GM12878 (cell line): Measurements from ENCODE around the gene PIAS1. TPM values are rescaled to one million over a fixed set of nuclear protein-coding genes. Genes with fewer than 3 reads are reported as not detected.

ENCODE experiments used
- ATAC-seq: fragments of 200-7000 bp; cut with Tn5 transposase; 3 replicates; pipeline ENCODE4 v1.9.1; 2020; ENCODE audit warnings: mild to moderate bottlenecking, moderate library complexity
- BruUV-seq: library from RNA; stranded (reverse); fragments of 400-500 nt; replicated peaks from 2 replicates; lab custom pipeline; 2021; lab: Mats Ljungman, UMichigan
- CTCF ChIA-PET: fragments of 300-600 bp; sonication (Branson Sonifier 250); formaldehyde crosslinking; extraction: SDS; loops from one replicate; lab custom pipeline; 2021; ENCODE audit warnings: inconsistent platforms; lab: Yijun Ruan, JAX
- POLR2A ChIA-PET: fragments of 350-600 bp; formaldehyde crosslinking; extraction: SDS; loops from one replicate; lab custom pipeline; 2021; ENCODE audit warnings: inconsistent platforms; lab: Charles Lee
- RAD21 ChIA-PET: fragments of 300-600 bp; sonication (Branson Sonifier 250); formaldehyde crosslinking; loops from one replicate; lab custom pipeline; 2023; ENCODE audit warnings: antibody characterized with exemption; ENCODE audit not compliant: unreplicated experiment; lab: Charles Lee
- SMC1A ChIA-PET: fragments of 300-600 bp; sonication (Branson Sonifier 250); formaldehyde crosslinking; loops from one replicate; lab custom pipeline; 2023; ENCODE audit not compliant: unreplicated experiment, uncharacterized antibody; lab: Charles Lee
- DNase-seq: peaks from one replicate; pipeline ENCODE4 v3.0.0-alpha.2; 2011; ENCODE audit warnings: low read depth, low spot score
- FAIRE-seq: peaks from 3 replicates; lab custom pipeline; 2011; peaks lifted over from hg19 to GRCh38; lab: Jason Lieb, UNC
- H2AFZ ChIP-seq: 2 replicates; pipeline ENCODE4 v1.6.0; 2011; ENCODE audit warnings: low read depth, low read length, control low read depth; ENCODE audit not compliant: control insufficient read depth
- H3K27ac ChIP-seq: 2 replicates; pipeline ENCODE4 v1.5.1; 2011; ENCODE audit warnings: control low read depth; ENCODE audit not compliant: control insufficient read depth, insufficient read depth
- H3K27me3 ChIP-seq, 2 experiments: replicated peaks in 1 of 2; 2 replicates each; pipeline versions ENCODE4 v1.6.0 to v1.6.1; 2011; ENCODE audit warnings: low read length in 1 of 2; ENCODE audit not compliant: control insufficient read depth in 2 of 2, insufficient read depth in 2 of 2
- H3K36me3 ChIP-seq, 2 experiments: 2 replicates each; pipeline ENCODE4 v1.5.1; 2011; ENCODE audit warnings: low read length in 1 of 2; ENCODE audit not compliant: control insufficient read depth in 2 of 2, insufficient read depth in 2 of 2
- H3K4me1 ChIP-seq: 2 replicates; pipeline ENCODE4 v1.6.1; 2011; ENCODE audit warnings: mild to moderate bottlenecking, low read length, moderate library complexity, mixed read lengths; ENCODE audit not compliant: control insufficient read depth, insufficient read depth
- H3K4me2 ChIP-seq: 2 replicates; pipeline ENCODE4 v1.6.0; 2011; ENCODE audit warnings: control low read depth; ENCODE audit not compliant: control insufficient read depth, insufficient read depth
- H3K4me3 ChIP-seq: fragments of 200-600 bp; sonication (generic); 2 replicates; pipeline ENCODE4 v1.5.1; 2016
- H3K79me2 ChIP-seq: 2 replicates; pipeline ENCODE4 v1.6.0; 2011; ENCODE audit warnings: low read length; ENCODE audit not compliant: control insufficient read depth, insufficient read depth
- H3K9ac ChIP-seq: 2 replicates; pipeline ENCODE4 v1.8.0; 2011; ENCODE audit warnings: low read length, control low read depth, mixed read lengths; ENCODE audit not compliant: control insufficient read depth, insufficient read depth
- H3K9me3 ChIP-seq: replicated peaks from 3 replicates; pipeline ENCODE4 v1.5.1; 2011; ENCODE audit warnings: mild to moderate bottlenecking, low read length; ENCODE audit not compliant: control insufficient read depth, insufficient read depth
- H4K20me1 ChIP-seq: 2 replicates; pipeline ENCODE4 v1.6.0; 2011; ENCODE audit not compliant: control insufficient read depth, insufficient read depth
- BCL11A ChIP-seq: IDR thresholded peaks from 2 replicates; pipeline ENCODE4 v1.6.1; 2011; ENCODE audit warnings: low read depth, low read length
- CHD4 ChIP-seq: fragments of 200-600 bp; sonication (generic); IDR thresholded peaks from 2 replicates; pipeline ENCODE4 v1.6.1; 2016; ENCODE audit warnings: mild to moderate bottlenecking
- ETV6 ChIP-seq, 2 experiments: fragments of 450-650 bp in 1 of 2; IDR thresholded peaks in 1 of 2; conservative IDR thresholded peaks in 1 of 2; 2 replicates each; pipeline ENCODE4 v1.6.1; 2014; ENCODE audit warnings: antibody characterized with exemption in 1 of 2, borderline replicate concordance in 1 of 2, low read depth in 1 of 2, mild to moderate bottlenecking in 1 of 2, moderate library complexity in 1 of 2
- HDGF ChIP-seq: fragments of 450-650 bp; IDR thresholded peaks from 2 replicates; pipeline ENCODE4 v1.6.1; 2016; ENCODE audit warnings: antibody characterized with exemption
- IKZF2 ChIP-seq, 2 experiments: fragments of 450-650 bp; IDR thresholded peaks; 2 replicates each; pipeline ENCODE4 v1.6.1; 2017; ENCODE audit warnings: mild to moderate bottlenecking in 2 of 2, moderate library complexity in 2 of 2
- JUNB ChIP-seq: IDR thresholded peaks from 2 replicates; pipeline ENCODE4 v1.6.1; 2016; ENCODE audit warnings: antibody characterized with exemption, mild to moderate bottlenecking
- MTA3 ChIP-seq: IDR thresholded peaks from 2 replicates; pipeline ENCODE4 v1.6.1; 2012; ENCODE audit warnings: low read length, inconsistent platforms, borderline replicate concordance
- NFIC ChIP-seq: IDR thresholded peaks from 2 replicates; pipeline ENCODE4 v1.6.1; 2012; ENCODE audit warnings: low read depth, mild to moderate bottlenecking, inconsistent platforms, low read length, moderate library complexity
- SREBF1 ChIP-seq: IDR thresholded peaks from 2 replicates; pipeline ENCODE4 v1.6.1; 2012; ENCODE audit warnings: mild to moderate bottlenecking, low read length
- SRF ChIP-seq, 2 experiments: IDR thresholded peaks; 2 replicates each; pipeline ENCODE4 v1.6.1; 2011; ENCODE audit warnings: low read depth in 2 of 2, low read length in 2 of 2, mild to moderate bottlenecking in 1 of 2, moderate library complexity in 1 of 2
- ZBED1 ChIP-seq: IDR thresholded peaks from 2 replicates; pipeline ENCODE4 v1.6.1; 2016; ENCODE audit warnings: borderline replicate concordance
- ZNF217 ChIP-seq: fragments of 450-650 bp; IDR thresholded peaks from 2 replicates; pipeline ENCODE4 v1.6.1; 2017; ENCODE audit warnings: antibody characterized with exemption, mild to moderate bottlenecking
- ZNF274 ChIP-seq: IDR thresholded peaks from one replicate; pipeline ENCODE4 v1.8.0; 2011; ENCODE audit not compliant: insufficient read length, insufficient read depth
- ZNF384 ChIP-seq: IDR thresholded peaks from 2 replicates; pipeline ENCODE4 v1.6.1; 2012; ENCODE audit warnings: low read depth, mild to moderate bottlenecking, low read length, improper control_type of control experiment, borderline replicate concordance
- WGBS: methylation state at CpG from one replicate; pipeline ENCODE4 v1.1.6; 2016; ENCODE audit warnings: low lambda C conversion rate; ENCODE audit not compliant: insufficient replicate concordance, insufficient coverage; ENCODE audit errors: missing lambda C conversion rate; 5-methylcytosine and 5-hydroxymethylcytosine counted together
- in situ Hi-C: fragments of 300-500 bp; cut with MboI; formaldehyde crosslinking; loops from 9 replicates; pipeline ENCODE4 v1.14.3; 2018; ENCODE audit warnings: mixed read lengths
- intact Hi-C: fragments of 100-400 bp; cut with micrococcal nuclease; formaldehyde crosslinking; loops from one replicate; pipeline ENCODE4 v1.14.2; 2022; ENCODE audit not compliant: unreplicated experiment
- polyA plus RNA-seq, 11 experiments: library from polyadenylated mRNA; depleted of rRNA in 4 of 11; unstranded in 6 of 11; stranded (reverse) in 5 of 11; fragments of >200 nt; fragmentation: Nextera tagmentation in 4 of 11; fragmentation: Illumina TruSeq in 1 of 11; extraction: Ambion mirVana in 4 of 11; extraction: Trizol in 1 of 11; gene quantifications; 1 replicate in 1 of 11; 2 replicates in 10 of 11; pipeline versions ENCODE4 v1.2.1 to v1.2.3, GENCODE V29; 2011 to 2016; ENCODE audit warnings: inconsistent platforms in 2 of 11, missing spikeins in 2 of 11, low read depth in 1 of 11
- total RNA-seq, 4 experiments: library from RNA; depleted of rRNA in 3 of 4; stranded (reverse); fragments of >200 nt in 3 of 4; fragmentation: Illumina TruSeq in 1 of 4; extraction: Trizol in 1 of 4; gene quantifications; 2 replicates each; pipeline versions ENCODE4 v1.2.1 to v1.2.3, GENCODE V29; 2013 to 2021
- TF ChIP-seq, protein P1 (sequence below): IDR thresholded peaks from 2 replicates; pipeline ENCODE4 v1.6.1; 2012; ENCODE audit warnings: low read depth, low read length, improper control_type of control experiment
- TF ChIP-seq, protein P2 (sequence below): fragments of 150-350 bp; IDR thresholded peaks from 2 replicates; pipeline ENCODE4 v1.6.1; 2014; ENCODE audit warnings: mild to moderate bottlenecking, low read depth, low read length
- TF ChIP-seq, protein P3 (sequence below): fragments of 450-650 bp; IDR thresholded peaks from 2 replicates; pipeline ENCODE4 v1.6.1; 2017; ENCODE audit warnings: mild to moderate bottlenecking, moderate library complexity
- TF ChIP-seq, protein P4 (sequence below): fragments of 450-650 bp; IDR thresholded peaks from 2 replicates; pipeline ENCODE4 v1.6.1; 2016; ENCODE audit warnings: mild to moderate bottlenecking

PIAS1 gene
- total and polyA plus RNA-seq, 10 of the 15 experiments (the other 5 are each of a cell fraction or from before 2014, with no cell fraction given): 20.2 to 96.3 (median 37.0) TPM

DNA sequence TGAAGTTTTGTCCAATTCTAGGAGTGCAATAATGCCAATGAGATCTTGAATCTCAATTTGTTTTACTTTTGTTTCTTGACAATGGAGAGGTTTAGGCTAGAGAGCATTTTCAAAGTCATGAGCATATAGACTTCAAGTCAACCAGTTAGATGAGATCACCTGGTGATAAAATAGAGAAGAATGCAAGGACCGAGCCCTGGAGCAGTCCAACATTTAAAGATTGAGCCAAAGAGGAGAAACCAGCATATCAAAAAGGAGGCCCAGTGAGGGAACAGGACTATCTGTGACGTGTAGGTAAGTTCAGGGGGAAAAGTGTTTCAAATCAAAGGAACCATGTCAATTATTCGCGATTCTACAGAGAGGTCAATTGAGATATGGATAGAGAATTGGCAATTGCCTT, 1.7 kb upstream of the PIAS1 start:
- no peak overlapping the region for H3K4me2 ChIP-seq
- no peak overlapping the region for H3K27ac ChIP-seq
- H3K27me3 ChIP-seq: no peaks in the 10 kb centered on the region
- no peak for DNase-seq
- TF ChIP-seq CHD4 (no peak), ZBED1 (no peak), ZNF217 (no peak), ZNF384 (no peak), BCL11A (no peak), MTA3 (no peak), SREBF1 (no peak), NFIC (no peak), ETV6 (conservative IDR thresholded peaks at IDR 0.05 in 1 of 2, IDR thresholded peaks at IDR 0.05 in 1 of 2; ENCODE audit: borderline replicate concordance in 1 of 2, low read depth in 1 of 2) (no peak), ZNF274 (no peak), HDGF (no peak), SRF (IDR thresholded peaks at IDR 0.05; ENCODE audit: low read depth in 2 of 2, low read length in 2 of 2) (no peak), JUNB (no peak), IKZF2 (IDR thresholded peaks at IDR 0.05) (no peak)
- TF ChIP-seq, protein P1, sequence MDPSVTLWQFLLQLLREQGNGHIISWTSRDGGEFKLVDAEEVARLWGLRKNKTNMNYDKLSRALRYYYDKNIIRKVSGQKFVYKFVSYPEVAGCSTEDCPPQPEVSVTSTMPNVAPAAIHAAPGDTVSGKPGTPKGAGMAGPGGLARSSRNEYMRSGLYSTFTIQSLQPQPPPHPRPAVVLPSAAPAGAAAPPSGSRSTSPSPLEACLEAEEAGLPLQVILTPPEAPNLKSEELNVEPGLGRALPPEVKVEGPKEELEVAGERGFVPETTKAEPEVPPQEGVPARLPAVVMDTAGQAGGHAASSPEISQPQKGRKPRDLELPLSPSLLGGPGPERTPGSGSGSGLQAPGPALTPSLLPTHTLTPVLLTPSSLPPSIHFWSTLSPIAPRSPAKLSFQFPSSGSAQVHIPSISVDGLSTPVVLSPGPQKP: no peak
- TF ChIP-seq, protein P2, sequence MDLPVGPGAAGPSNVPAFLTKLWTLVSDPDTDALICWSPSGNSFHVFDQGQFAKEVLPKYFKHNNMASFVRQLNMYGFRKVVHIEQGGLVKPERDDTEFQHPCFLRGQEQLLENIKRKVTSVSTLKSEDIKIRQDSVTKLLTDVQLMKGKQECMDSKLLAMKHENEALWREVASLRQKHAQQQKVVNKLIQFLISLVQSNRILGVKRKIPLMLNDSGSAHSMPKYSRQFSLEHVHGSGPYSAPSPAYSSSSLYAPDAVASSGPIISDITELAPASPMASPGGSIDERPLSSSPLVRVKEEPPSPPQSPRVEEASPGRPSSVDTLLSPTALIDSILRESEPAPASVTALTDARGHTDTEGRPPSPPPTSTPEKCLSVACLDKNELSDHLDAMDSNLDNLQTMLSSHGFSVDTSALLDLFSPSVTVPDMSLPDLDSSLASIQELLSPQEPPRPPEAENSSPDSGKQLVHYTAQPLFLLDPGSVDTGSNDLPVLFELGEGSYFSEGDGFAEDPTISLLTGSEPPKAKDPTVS: no peak
- TF ChIP-seq, protein P3, sequence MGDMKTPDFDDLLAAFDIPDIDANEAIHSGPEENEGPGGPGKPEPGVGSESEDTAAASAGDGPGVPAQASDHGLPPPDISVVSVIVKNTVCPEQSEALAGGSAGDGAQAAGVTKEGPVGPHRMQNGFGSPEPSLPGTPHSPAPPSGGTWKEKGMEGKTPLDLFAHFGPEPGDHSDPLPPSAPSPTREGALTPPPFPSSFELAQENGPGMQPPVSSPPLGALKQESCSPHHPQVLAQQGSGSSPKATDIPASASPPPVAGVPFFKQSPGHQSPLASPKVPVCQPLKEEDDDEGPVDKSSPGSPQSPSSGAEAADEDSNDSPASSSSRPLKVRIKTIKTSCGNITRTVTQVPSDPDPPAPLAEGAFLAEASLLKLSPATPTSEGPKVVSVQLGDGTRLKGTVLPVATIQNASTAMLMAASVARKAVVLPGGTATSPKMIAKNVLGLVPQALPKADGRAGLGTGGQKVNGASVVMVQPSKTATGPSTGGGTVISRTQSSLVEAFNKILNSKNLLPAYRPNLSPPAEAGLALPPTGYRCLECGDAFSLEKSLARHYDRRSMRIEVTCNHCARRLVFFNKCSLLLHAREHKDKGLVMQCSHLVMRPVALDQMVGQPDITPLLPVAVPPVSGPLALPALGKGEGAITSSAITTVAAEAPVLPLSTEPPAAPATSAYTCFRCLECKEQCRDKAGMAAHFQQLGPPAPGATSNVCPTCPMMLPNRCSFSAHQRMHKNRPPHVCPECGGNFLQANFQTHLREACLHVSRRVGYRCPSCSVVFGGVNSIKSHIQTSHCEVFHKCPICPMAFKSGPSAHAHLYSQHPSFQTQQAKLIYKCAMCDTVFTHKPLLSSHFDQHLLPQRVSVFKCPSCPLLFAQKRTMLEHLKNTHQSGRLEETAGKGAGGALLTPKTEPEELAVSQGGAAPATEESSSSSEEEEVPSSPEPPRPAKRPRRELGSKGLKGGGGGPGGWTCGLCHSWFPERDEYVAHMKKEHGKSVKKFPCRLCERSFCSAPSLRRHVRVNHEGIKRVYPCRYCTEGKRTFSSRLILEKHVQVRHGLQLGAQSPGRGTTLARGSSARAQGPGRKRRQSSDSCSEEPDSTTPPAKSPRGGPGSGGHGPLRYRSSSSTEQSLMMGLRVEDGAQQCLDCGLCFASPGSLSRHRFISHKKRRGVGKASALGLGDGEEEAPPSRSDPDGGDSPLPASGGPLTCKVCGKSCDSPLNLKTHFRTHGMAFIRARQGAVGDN: no peak
- TF ChIP-seq, protein P4, sequence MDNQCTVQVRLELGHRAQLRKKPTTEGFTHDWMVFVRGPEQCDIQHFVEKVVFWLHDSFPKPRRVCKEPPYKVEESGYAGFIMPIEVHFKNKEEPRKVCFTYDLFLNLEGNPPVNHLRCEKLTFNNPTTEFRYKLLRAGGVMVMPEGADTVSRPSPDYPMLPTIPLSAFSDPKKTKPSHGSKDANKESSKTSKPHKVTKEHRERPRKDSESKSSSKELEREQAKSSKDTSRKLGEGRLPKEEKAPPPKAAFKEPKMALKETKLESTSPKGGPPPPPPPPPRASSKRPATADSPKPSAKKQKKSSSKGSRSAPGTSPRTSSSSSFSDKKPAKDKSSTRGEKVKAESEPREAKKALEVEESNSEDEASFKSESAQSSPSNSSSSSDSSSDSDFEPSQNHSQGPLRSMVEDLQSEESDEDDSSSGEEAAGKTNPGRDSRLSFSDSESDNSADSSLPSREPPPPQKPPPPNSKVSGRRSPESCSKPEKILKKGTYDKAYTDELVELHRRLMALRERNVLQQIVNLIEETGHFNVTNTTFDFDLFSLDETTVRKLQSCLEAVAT: no peak
- POLR2A ChIA-PET: no interaction called here
- RAD21 ChIA-PET: no interaction called here
- CTCF ChIA-PET: no interaction called here
- BruUV-seq: no TSS peak
- peaks cover 6% of the 10 kb centered on the region for H3K4me1 ChIP-seq
- peaks cover 33% of the 10 kb centered on the region for H3K79me2 ChIP-seq
- H3K4me3 ChIP-seq: no peak overlapping the region
- 76% methylated on average over 4 of the region's 4 CpGs for WGBS
- no peak overlapping the region for H3K9ac ChIP-seq
- no peaks in the 10 kb centered on the region; the same call in 2 of the 3 replicates for H3K9me3 ChIP-seq
- intact Hi-C loops (no loop called here), in situ Hi-C loops (no loop called here)
- ATAC-seq: no peak
- no peaks in the 10 kb centered on the region for H4K20me1 ChIP-seq
- H2AFZ ChIP-seq: no peak overlapping the region
- SMC1A ChIA-PET: no interaction called here
- FAIRE-seq: no peak
- H3K36me3 ChIP-seq: no peaks in the 10 kb centered on the region
